Caco-2 (cell line): ENCODE data around the gene ZC3H12A. TPM values are rescaled to one million over a fixed set of nuclear protein-coding genes. Genes with fewer than 3 reads are reported as not detected.

Source experiments
- BruUV-seq: library from RNA; stranded (reverse); fragments of 400-500 nt; replicated peaks from 2 replicates; lab custom pipeline; 2021; lab: Mats Ljungman, UMichigan
- CTCF ChIA-PET: fragments of 300-600 bp; sonication (Branson Sonifier 250); formaldehyde crosslinking; loops from one replicate; lab custom pipeline; 2022; ENCODE audit warnings: antibody characterized with exemption; lab: Charles Lee
- POLR2A ChIA-PET: fragments of 300-600 bp; sonication (Branson Sonifier 250); formaldehyde crosslinking; loops from one replicate; lab custom pipeline; 2022; ENCODE audit warnings: antibody characterized with exemption; lab: Charles Lee
- DNase-seq, 2 experiments: peaks; one replicate each; pipeline versions ENCODE4 v3.0.0 to v3.0.0-alpha.2; 2020 to 2022
- H3K27me3 ChIP-seq: replicated peaks from 2 replicates; pipeline ENCODE4 v1.6.0; 2011; ENCODE audit warnings: low read length; ENCODE audit not compliant: control insufficient read depth, insufficient read depth
- H3K36me3 ChIP-seq: 2 replicates; pipeline ENCODE4 v1.5.1; 2011; ENCODE audit warnings: low read length; ENCODE audit not compliant: control insufficient read depth, insufficient read depth
- H3K4me1 ChIP-seq: fragments of 250-450 bp; sonication (Bioruptor Pico); 2 replicates; pipeline ENCODE4 v1.5.1; 2020; ENCODE audit warnings: mild to moderate bottlenecking
- H3K4me3 ChIP-seq: 2 replicates; pipeline ENCODE4 v1.5.1; 2011; ENCODE audit warnings: low read depth, mild to moderate bottlenecking, control low read depth, low read length
- H3K9me3 ChIP-seq: fragments of 250-450 bp; sonication (Bioruptor Pico); 2 replicates; pipeline ENCODE4 v1.5.1; 2020; ENCODE audit warnings: mild to moderate bottlenecking, moderate library complexity
- H3K27ac Mint-ChIP-seq: one replicate; pipeline ENCODE4 v1.8.0; 2022; ENCODE audit warnings: mixed read lengths; ENCODE audit not compliant: unreplicated experiment
- H3K27me3 Mint-ChIP-seq: one replicate; pipeline ENCODE4 v1.8.0; 2022; ENCODE audit warnings: mixed read lengths; ENCODE audit not compliant: insufficient read depth, unreplicated experiment
- H3K36me3 Mint-ChIP-seq: one replicate; pipeline ENCODE4 v1.8.0; 2022; ENCODE audit warnings: mild to moderate bottlenecking, mixed read lengths; ENCODE audit not compliant: insufficient read depth, unreplicated experiment
- H3K4me1 Mint-ChIP-seq: one replicate; pipeline ENCODE4 v1.8.0; 2022; ENCODE audit warnings: low read depth, mixed read lengths; ENCODE audit not compliant: unreplicated experiment
- H3K4me3 Mint-ChIP-seq: one replicate; pipeline ENCODE4 v1.8.0; 2022; ENCODE audit warnings: mild to moderate bottlenecking, moderate library complexity, mixed read lengths; ENCODE audit not compliant: unreplicated experiment
- H3K9me3 Mint-ChIP-seq: one replicate; pipeline ENCODE4 v1.8.0; 2022; ENCODE audit warnings: mixed read lengths; ENCODE audit not compliant: unreplicated experiment
- intact Hi-C: fragments of 100-400 bp; cut with micrococcal nuclease; formaldehyde crosslinking; loops from one replicate; pipeline ENCODE4 v1.10.0; 2022; ENCODE audit not compliant: unreplicated experiment
- total RNA-seq: library from RNA; stranded (reverse); gene quantifications from 2 replicates; pipeline ENCODE4 v1.2.3, GENCODE V29; 2022
- TF ChIP-seq, protein P1 (sequence below), 2 experiments: fragments of 200-600 bp in 1 of 2; IDR thresholded peaks; 1 replicate in 1 of 2; 2 replicates in 1 of 2; pipeline versions ENCODE4 v1.5.1 to v1.8.0; 2011 to 2022; ENCODE audit warnings: antibody characterized with exemption in 1 of 2, control low read depth in 1 of 2, inconsistent platforms in 1 of 2, low read depth in 1 of 2, low read length in 1 of 2, mild to moderate bottlenecking in 1 of 2, moderate library complexity in 1 of 2; ENCODE audit not compliant: insufficient read depth in 1 of 2, severe bottlenecking in 1 of 2, unreplicated experiment in 1 of 2

The ZC3H12A gene
- total RNA-seq, 1 experiment from 2014 or later = 4.7 TPM

DNA sequence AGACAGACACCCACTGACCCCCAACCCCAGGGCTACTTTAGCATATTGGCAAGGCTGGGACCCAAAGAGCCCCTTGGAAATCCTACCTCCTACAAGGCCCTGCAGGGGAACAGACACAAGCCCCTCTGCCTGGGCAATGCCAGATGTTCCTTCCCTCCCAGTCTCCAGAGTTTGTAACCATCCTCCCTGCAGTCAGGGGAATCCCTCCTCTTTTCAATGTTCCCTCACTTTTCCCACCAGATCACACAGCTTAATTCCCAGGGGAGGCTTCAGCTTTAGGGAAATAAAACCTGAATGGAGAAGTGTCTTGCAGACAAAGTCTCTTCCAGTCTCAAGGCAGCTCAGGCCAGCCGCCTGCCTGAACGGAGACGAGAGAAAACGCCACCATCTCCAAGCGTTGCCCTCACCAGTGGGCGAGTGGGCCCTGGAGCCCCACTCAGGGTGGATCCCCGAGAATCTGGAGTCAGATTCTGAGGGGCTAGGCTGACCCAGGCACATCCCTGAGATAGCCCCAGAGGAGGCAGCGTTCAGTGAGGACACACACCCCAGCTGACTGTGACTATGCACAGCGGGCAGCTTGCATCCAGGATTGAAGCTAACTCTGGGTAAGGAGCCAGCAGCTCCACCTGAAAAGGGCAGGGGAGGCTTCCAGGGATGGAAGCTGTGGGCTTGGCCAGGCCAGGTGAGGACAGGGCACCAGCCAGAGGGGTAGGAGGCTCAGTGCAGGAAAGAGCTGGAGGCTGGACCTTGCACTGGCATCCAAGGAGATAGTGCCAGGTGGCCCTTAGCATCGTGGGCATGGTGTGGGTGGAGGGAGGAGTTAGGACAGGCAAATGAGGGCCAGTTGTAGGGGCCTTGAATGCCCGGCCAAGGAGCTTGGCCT lies 44.0 kb upstream of the ZC3H12A start:
- peaks cover 6% of the 10 kb centered on the region for H3K36me3 Mint-ChIP-seq
- ChIA-PET CTCF (no interaction called here), POLR2A (no interaction called here)
- no peaks in the 10 kb centered on the region for H3K27me3 ChIP-seq
- no TSS peak for BruUV-seq
- no peaks in the 10 kb centered on the region for H3K9me3 ChIP-seq
- peaks cover 6% of the 10 kb centered on the region for H3K27me3 Mint-ChIP-seq
- no peak overlapping the region for H3K4me3 ChIP-seq
- intact Hi-C loops = no loop called here
- H3K4me1 Mint-ChIP-seq = no peaks in the 10 kb centered on the region
- H3K4me1 ChIP-seq = no peaks in the 10 kb centered on the region
- no peak for DNase-seq
- no peaks in the 10 kb centered on the region for H3K36me3 ChIP-seq
- H3K4me3 Mint-ChIP-seq = no peak overlapping the region
- no peaks in the 10 kb centered on the region for H3K9me3 Mint-ChIP-seq
- H3K27ac Mint-ChIP-seq = no peak overlapping the region
- TF ChIP-seq, protein P1, sequence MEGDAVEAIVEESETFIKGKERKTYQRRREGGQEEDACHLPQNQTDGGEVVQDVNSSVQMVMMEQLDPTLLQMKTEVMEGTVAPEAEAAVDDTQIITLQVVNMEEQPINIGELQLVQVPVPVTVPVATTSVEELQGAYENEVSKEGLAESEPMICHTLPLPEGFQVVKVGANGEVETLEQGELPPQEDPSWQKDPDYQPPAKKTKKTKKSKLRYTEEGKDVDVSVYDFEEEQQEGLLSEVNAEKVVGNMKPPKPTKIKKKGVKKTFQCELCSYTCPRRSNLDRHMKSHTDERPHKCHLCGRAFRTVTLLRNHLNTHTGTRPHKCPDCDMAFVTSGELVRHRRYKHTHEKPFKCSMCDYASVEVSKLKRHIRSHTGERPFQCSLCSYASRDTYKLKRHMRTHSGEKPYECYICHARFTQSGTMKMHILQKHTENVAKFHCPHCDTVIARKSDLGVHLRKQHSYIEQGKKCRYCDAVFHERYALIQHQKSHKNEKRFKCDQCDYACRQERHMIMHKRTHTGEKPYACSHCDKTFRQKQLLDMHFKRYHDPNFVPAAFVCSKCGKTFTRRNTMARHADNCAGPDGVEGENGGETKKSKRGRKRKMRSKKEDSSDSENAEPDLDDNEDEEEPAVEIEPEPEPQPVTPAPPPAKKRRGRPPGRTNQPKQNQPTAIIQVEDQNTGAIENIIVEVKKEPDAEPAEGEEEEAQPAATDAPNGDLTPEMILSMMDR (IDR thresholded peaks at IDR 0.05; ENCODE audit: insufficient read depth in 1 of 2, low read depth in 1 of 2, low read length in 1 of 2, severe bottlenecking in 1 of 2, unreplicated experiment in 1 of 2) = no peak

DNA sequence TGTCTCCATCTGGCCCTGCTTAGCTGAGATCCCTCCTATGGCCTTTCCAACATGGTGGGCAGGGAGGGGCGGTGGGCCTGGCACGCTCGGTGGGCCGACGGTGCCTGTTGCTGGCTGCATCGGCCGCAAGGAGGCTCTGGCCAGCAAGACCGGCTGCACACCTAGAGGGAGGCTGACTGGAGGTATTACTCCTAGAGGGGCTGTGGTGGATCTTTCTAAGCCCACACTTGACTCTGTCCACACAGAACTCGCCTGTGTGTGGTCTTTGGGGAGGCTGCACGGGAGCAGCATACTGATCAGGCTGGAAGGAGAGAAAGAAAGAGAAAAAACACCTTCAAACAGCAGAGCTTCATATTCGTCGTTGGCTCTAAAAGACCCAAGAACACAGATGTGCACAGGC lies 41.7 kb upstream of the ZC3H12A start:
- TF ChIP-seq, protein P1 (IDR thresholded peaks at IDR 0.05; ENCODE audit: insufficient read depth in 1 of 2, low read depth in 1 of 2, low read length in 1 of 2, severe bottlenecking in 1 of 2, unreplicated experiment in 1 of 2) = no peak
- Mint-ChIP-seq H3K9me3 (no peaks in the 10 kb centered on the region), H3K27ac (no peak overlapping the region), H3K4me1 (no peaks in the 10 kb centered on the region), H3K36me3 (no peaks in the 10 kb centered on the region), H3K4me3 (no peak overlapping the region), H3K27me3 (peaks cover 12% of the 10 kb centered on the region)
- ChIA-PET CTCF (no interaction called here), POLR2A (no interaction called here)
- Histone ChIP-seq H3K36me3 (no peaks in the 10 kb centered on the region), H3K4me1 (no peaks in the 10 kb centered on the region), H3K4me3 (no peak overlapping the region), H3K9me3 (no peaks in the 10 kb centered on the region), H3K27me3 (no peaks in the 10 kb centered on the region)
- no TSS peak for BruUV-seq
- intact Hi-C loops = no loop called here
- no peak for DNase-seq

DNA sequence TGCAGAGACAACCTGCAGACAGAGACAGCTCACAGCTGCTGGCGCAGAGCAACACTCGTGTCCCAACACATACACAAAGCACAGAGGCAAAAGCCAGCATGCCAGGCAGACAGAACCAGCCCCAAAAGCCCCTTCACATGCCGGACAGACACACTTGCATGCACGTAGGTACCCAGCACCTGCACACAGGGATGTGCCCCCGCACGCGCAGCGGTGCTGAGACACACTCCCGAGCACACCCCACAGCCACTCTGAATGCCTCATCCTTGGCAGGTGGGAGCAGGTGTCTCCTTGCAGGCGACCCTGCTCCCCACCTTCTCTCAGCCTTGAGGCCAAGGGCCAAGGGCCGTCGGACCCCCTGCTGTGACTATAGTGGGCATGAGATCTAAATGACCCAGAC lies 41.2 kb upstream of the ZC3H12A start:
- TF ChIP-seq, protein P1 (IDR thresholded peaks at IDR 0.05; ENCODE audit: insufficient read depth in 1 of 2, low read depth in 1 of 2, low read length in 1 of 2, severe bottlenecking in 1 of 2, unreplicated experiment in 1 of 2) = no peak
- no peak for DNase-seq
- peaks cover 12% of the 10 kb centered on the region for H3K27me3 Mint-ChIP-seq
- POLR2A ChIA-PET = no interaction called here
- H3K36me3 Mint-ChIP-seq = no peaks in the 10 kb centered on the region
- H3K4me3 Mint-ChIP-seq = no peak overlapping the region
- no peaks in the 10 kb centered on the region for H3K27me3 ChIP-seq
- no peaks in the 10 kb centered on the region for H3K9me3 Mint-ChIP-seq
- no peaks in the 10 kb centered on the region for H3K9me3 ChIP-seq
- H3K36me3 ChIP-seq = no peaks in the 10 kb centered on the region
- no peaks in the 10 kb centered on the region for H3K4me1 ChIP-seq
- CTCF ChIA-PET = no interaction called here
- no TSS peak for BruUV-seq
- H3K4me1 Mint-ChIP-seq = no peaks in the 10 kb centered on the region
- H3K4me3 ChIP-seq = no peak overlapping the region
- no peak overlapping the region for H3K27ac Mint-ChIP-seq
- intact Hi-C loops = no loop called here
